ENCODE measurements around the gene METTL8.

DNA sequence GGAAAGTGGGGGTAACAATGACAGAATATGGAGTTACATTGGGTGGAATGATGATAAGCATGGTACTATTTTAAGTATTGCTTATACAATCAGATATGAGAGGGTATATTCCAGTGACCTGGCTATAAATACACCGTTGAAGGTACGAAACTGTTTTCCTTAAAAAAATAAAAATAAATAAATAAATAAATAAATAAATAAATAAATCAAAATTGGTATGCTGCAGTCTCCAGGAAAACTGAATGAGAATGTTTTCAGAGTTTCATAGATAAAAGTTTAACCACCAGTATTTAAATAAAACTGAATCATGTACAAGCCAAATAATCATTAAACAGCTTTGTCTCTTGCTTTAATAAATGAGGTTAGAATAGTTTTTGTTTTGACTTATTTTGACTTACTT lies 71.4 kb downstream of the METTL8 start:
- TF ChIP-seq, protein P1, sequence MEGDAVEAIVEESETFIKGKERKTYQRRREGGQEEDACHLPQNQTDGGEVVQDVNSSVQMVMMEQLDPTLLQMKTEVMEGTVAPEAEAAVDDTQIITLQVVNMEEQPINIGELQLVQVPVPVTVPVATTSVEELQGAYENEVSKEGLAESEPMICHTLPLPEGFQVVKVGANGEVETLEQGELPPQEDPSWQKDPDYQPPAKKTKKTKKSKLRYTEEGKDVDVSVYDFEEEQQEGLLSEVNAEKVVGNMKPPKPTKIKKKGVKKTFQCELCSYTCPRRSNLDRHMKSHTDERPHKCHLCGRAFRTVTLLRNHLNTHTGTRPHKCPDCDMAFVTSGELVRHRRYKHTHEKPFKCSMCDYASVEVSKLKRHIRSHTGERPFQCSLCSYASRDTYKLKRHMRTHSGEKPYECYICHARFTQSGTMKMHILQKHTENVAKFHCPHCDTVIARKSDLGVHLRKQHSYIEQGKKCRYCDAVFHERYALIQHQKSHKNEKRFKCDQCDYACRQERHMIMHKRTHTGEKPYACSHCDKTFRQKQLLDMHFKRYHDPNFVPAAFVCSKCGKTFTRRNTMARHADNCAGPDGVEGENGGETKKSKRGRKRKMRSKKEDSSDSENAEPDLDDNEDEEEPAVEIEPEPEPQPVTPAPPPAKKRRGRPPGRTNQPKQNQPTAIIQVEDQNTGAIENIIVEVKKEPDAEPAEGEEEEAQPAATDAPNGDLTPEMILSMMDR (conservative IDR thresholded peaks at IDR 0.05; ENCODE audit: low read length): no peak
- TF ChIP-seq EZH2phosphoT487 (IDR thresholded peaks at IDR 0.05; ENCODE audit: borderline replicate concordance): no peak
